ENCODE measurements around the gene OR6N2.

Gene OR6N2

GRCh38 chr1:158814970-158815369, 34.0 kb upstream of the OR6N2 start:
- in situ Hi-C loops (cut with HindIII; ENCODE audit: low sequenced_read_pairs): no loop called here
- no peak for DNase-seq (ENCODE audit: low read depth)
- TF ChIP-seq CTCF (IDR thresholded peaks at IDR 0.05; ENCODE audit: low read depth, low read length, missing control alignments): no peak
- H3K4me3 ChIP-seq (ENCODE audit: low read depth, low read length): no peak overlapping the region

GRCh38 chr1:158813164-158813563, 32.2 kb upstream of the OR6N2 start:
- no peak for TF ChIP-seq CTCF (IDR thresholded peaks at IDR 0.05; ENCODE audit: low read depth, low read length, missing control alignments)
- no peak for DNase-seq (ENCODE audit: low read depth)
- no peak overlapping the region for H3K4me3 ChIP-seq (ENCODE audit: low read depth, low read length)
- in situ Hi-C loops (cut with HindIII; ENCODE audit: low sequenced_read_pairs): no loop called here

- in situ Hi-C loops (cut with HindIII; ENCODE audit: low sequenced_read_pairs): no loop called here
- DNase-seq (ENCODE audit: low read depth): no peak
- no peak overlapping the region for H3K4me3 ChIP-seq (ENCODE audit: low read depth, low read length)
- TF ChIP-seq CTCF (IDR thresholded peaks at IDR 0.05; ENCODE audit: low read depth, low read length, missing control alignments): no peak
Measured at GRCh38 chr1:158812336-158812735, 31.3 kb upstream of the OR6N2 start.

GRCh38 chr1:158810311-158810710, 29.3 kb upstream of the OR6N2 start:
- no peak for TF ChIP-seq CTCF (IDR thresholded peaks at IDR 0.05; ENCODE audit: low read depth, low read length, missing control alignments)
- in situ Hi-C loops (cut with HindIII; ENCODE audit: low sequenced_read_pairs): no loop called here
- DNase-seq (ENCODE audit: low read depth): no peak
- H3K4me3 ChIP-seq (ENCODE audit: low read depth, low read length): no peak overlapping the region

GRCh38 chr1:158809862-158810261, 28.9 kb upstream of the OR6N2 start:
- TF ChIP-seq CTCF (IDR thresholded peaks at IDR 0.05; ENCODE audit: low read depth, low read length, missing control alignments): no peak
- H3K4me3 ChIP-seq (ENCODE audit: low read depth, low read length): no peak overlapping the region
- in situ Hi-C loops (cut with HindIII; ENCODE audit: low sequenced_read_pairs): no loop called here
- no peak for DNase-seq (ENCODE audit: low read depth)

- DNase-seq (ENCODE audit: low read depth): no peak
- no peak for TF ChIP-seq CTCF (IDR thresholded peaks at IDR 0.05; ENCODE audit: low read depth, low read length, missing control alignments)
- in situ Hi-C loops (cut with HindIII; ENCODE audit: low sequenced_read_pairs): no loop called here
- no peak overlapping the region for H3K4me3 ChIP-seq (ENCODE audit: low read depth, low read length)
Measured at GRCh38 chr1:158809256-158809655, 28.3 kb upstream of the OR6N2 start.

All from astrocyte of the cerebellum (primary cell).